ENCODE measurements around the gene C17orf100. TPM values are rescaled to one million over a fixed set of nuclear protein-coding genes. Genes with fewer than 3 reads are reported as not detected.

The C17orf100 gene
- total RNA-seq, 1 donor from 2014 or later = 1.3 TPM

GRCh38 chr17:6683730-6684459 is 32.3 kb downstream of the C17orf100 start:
- intact Hi-C loops (cut with DNase I) = no loop called here
- no peaks in the 10 kb centered on the region for H3K4me1 ChIP-seq
- H3K27ac ChIP-seq = no peak overlapping the region
- H3K9me3 ChIP-seq = no peaks in the 10 kb centered on the region
- H3K36me3 ChIP-seq = no peaks in the 10 kb centered on the region
- DNase-seq (no peak), ATAC-seq (no peak)
- no peak overlapping the region for H3K4me3 ChIP-seq
- H3K27me3 ChIP-seq = peaks cover under 1% of the 10 kb centered on the region
- no peak for TF ChIP-seq CTCF (IDR thresholded peaks at IDR 0.05)

DNA sequence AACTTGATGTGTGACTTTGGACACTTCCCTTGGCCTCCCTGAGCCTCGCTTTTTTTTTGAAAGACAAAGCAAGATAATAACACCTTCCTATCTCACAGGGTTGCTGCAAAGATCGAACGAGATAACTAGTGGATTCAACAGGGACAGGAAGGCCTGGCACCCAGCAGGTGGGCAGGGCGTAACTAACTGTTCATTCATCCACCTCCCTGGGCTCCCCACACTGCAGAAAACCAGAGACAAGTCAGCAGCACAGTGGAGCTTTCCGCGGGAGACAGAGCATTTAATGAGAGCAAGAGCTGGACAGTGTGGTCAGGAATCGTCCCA is 32.9 kb downstream of the C17orf100 start:
- intact Hi-C loops (cut with DNase I) = no loop called here
- H3K9me3 ChIP-seq = no peaks in the 10 kb centered on the region
- no peak overlapping the region for H3K27ac ChIP-seq
- no peaks in the 10 kb centered on the region for H3K4me1 ChIP-seq
- no peak for ATAC-seq
- no peak for DNase-seq
- no peaks in the 10 kb centered on the region for H3K27me3 ChIP-seq
- no peak for TF ChIP-seq CTCF (IDR thresholded peaks at IDR 0.05)
- H3K36me3 ChIP-seq = no peaks in the 10 kb centered on the region
- no peak overlapping the region for H3K4me3 ChIP-seq

DNA sequence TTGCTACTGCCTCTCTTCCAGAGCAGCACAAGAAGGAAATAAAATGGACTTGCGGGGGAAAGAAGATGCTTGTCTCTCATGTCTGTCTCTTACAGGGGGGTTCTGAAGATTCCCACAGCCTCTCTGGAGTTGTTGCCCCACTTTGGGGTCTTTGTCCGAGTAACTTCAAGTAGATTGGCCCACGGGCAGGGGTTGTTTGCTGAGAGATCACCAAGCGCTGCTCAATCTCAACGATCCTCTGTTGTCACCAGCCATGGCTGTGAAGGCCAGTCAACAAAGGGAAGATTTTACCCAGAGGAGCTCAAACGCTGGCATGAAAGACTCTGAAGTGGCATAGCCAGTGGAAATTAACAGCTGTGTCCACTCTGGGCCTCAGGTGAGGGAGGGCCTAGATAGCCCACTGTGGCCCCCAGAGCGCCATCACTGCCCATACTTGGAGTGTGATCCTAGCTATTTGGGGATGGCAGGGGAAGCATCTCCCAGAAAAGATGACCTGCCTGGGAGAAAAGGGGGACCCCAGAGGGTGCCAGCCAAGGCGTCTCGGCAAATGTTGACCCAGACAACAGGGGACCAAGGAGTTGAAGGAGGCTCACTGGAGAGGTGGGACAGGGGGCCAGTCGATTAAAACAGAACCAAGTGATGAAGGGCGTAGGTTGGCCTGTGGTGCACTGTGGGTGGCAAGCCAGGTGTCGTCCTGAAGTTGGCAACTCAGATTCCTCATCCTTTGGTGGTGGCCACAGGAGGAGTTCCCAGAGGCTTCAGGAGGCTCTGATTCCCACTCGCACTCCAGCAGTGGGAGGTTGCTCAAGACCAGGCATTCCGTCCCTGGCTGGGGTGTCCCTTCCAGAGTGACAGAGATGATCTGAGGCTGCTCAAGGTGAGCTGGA is 33.6 kb downstream of the C17orf100 start:
- H3K36me3 ChIP-seq = no peaks in the 10 kb centered on the region
- intact Hi-C loops (cut with DNase I) = no loop called here
- DNase-seq (no peak), ATAC-seq (no peak)
- no peaks in the 10 kb centered on the region for H3K4me1 ChIP-seq
- H3K27ac ChIP-seq = no peak overlapping the region
- no peak for TF ChIP-seq CTCF (IDR thresholded peaks at IDR 0.05)
- H3K27me3 ChIP-seq = no peaks in the 10 kb centered on the region
- H3K9me3 ChIP-seq = no peaks in the 10 kb centered on the region
- no peak overlapping the region for H3K4me3 ChIP-seq

GRCh38 chr17:6686026-6686425 is 34.5 kb downstream of the C17orf100 start:
- no peaks in the 10 kb centered on the region for H3K36me3 ChIP-seq
- H3K4me1 ChIP-seq = no peaks in the 10 kb centered on the region
- no peak overlapping the region for H3K4me3 ChIP-seq
- no peaks in the 10 kb centered on the region for H3K27me3 ChIP-seq
- TF ChIP-seq CTCF (IDR thresholded peaks at IDR 0.05) = no peak
- ATAC-seq = no peak
- no peaks in the 10 kb centered on the region for H3K9me3 ChIP-seq
- intact Hi-C loops (cut with DNase I) = no loop called here
- DNase-seq = no peak
- no peak overlapping the region for H3K27ac ChIP-seq

- Histone ChIP-seq H3K27me3 (no peaks in the 10 kb centered on the region), H3K4me3 (no peak overlapping the region), H3K27ac (no peak overlapping the region), H3K4me1 (no peaks in the 10 kb centered on the region), H3K9me3 (no peaks in the 10 kb centered on the region), H3K36me3 (no peaks in the 10 kb centered on the region)
- no peak for DNase-seq
- no peak for ATAC-seq
- intact Hi-C loops (cut with DNase I) = no loop called here
- TF ChIP-seq CTCF (IDR thresholded peaks at IDR 0.05) = no peak
These were observed 37.4 kb downstream of the C17orf100 start for GRCh38 chr17:6688944-6689343.

Measured in upper lobe of right lung (tissue), 1 donor.